ENCODE results near the gene NRP1. TPM values are rescaled to one million over a fixed set of nuclear protein-coding genes. Genes with fewer than 3 reads are reported as not detected.

Gene NRP1
- total RNA-seq, 4 donors from 2014 or later, result 3.1 to 27.7 (median 12.0) TPM

- no peak overlapping the region for H3K4me3 ChIP-seq
- no peak overlapping the region for H3K27ac ChIP-seq
- H3K4me1 ChIP-seq, result peaks cover 6 to 25% (median 7%) of the 10 kb centered on the region in 3 donors
- no peak for DNase-seq
- TF ChIP-seq CTCF (IDR thresholded peaks at IDR 0.05) (no peak), POLR2A (IDR thresholded peaks at IDR 0.05) (no peak)
- H3K9me3 ChIP-seq, result no peaks in the 10 kb centered on the region
- H3K36me3 ChIP-seq, result peaks cover 0 to 11% (median 0%) of the 10 kb centered on the region in 3 donors
- 86 to 88% methylated on average over 1 of the region's 1 CpG for WGBS, 2 donors
- intact Hi-C loops (cut with DNase I), result loop anchor here (10.0 kb wide), 1 partner anchor 134 kb away; no protein-coding TSS in a partner anchor
- H3K27me3 ChIP-seq, result no peaks in the 10 kb centered on the region
Observed at GRCh38 chr10:33190406-33190805, 144.1 kb downstream of the NRP1 start.

DNA sequence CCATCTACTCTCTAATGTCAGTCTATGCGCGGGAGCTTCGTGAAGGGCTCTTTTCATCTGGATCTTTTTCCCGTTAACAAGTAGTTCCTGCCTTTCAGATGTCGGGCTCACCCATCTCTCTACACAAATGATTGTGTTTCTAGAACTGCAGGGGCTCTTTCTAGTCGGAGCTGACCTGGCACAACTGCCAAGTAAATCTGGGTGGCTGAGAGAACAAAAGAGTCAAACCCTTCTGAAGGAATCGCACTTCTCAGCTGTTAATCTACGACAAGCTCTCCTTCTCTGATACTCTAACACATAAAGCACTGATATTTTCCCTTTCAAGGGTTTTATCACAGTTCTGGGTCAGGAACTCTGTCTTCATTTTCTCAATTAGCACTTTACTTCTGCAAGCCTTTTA is 144.7 kb downstream of the NRP1 start:
- 82 to 84% methylated on average over 8 of the region's 8 CpGs for WGBS, 2 donors
- H3K27me3 ChIP-seq, result no peaks in the 10 kb centered on the region
- TF ChIP-seq POLR2A (IDR thresholded peaks at IDR 0.05), result no peak
- no peak for TF ChIP-seq CTCF (IDR thresholded peaks at IDR 0.05)
- peaks cover 6 to 19% (median 7%) of the 10 kb centered on the region in 3 donors for H3K4me1 ChIP-seq
- H3K36me3 ChIP-seq, result peaks cover 0 to 14% (median 0%) of the 10 kb centered on the region in 3 donors
- no peak for DNase-seq
- H3K27ac ChIP-seq, result no peak overlapping the region
- intact Hi-C loops (cut with DNase I), result loop anchor here (10.0 kb wide), 1 partner anchor 135 kb away; no protein-coding TSS in a partner anchor
- H3K9me3 ChIP-seq, result no peaks in the 10 kb centered on the region
- no peak overlapping the region for H3K4me3 ChIP-seq

GRCh38 chr10:33189363-33189762 is 145.1 kb downstream of the NRP1 start:
- Histone ChIP-seq H3K9me3 (no peaks in the 10 kb centered on the region), H3K27ac (no peak overlapping the region), H3K4me3 (no peak overlapping the region), H3K4me1 (peaks cover 6 to 15% (median 7%) of the 10 kb centered on the region in 3 donors), H3K36me3 (peaks cover 0 to 14% (median 0%) of the 10 kb centered on the region in 3 donors), H3K27me3 (no peaks in the 10 kb centered on the region)
- intact Hi-C loops (cut with DNase I), result no loop called here
- 88 to 89% methylated on average over 6 of the region's 6 CpGs for WGBS, 2 donors
- no peak for TF ChIP-seq CTCF (IDR thresholded peaks at IDR 0.05)
- no peak for TF ChIP-seq POLR2A (IDR thresholded peaks at IDR 0.05)
- no peak for DNase-seq

DNA sequence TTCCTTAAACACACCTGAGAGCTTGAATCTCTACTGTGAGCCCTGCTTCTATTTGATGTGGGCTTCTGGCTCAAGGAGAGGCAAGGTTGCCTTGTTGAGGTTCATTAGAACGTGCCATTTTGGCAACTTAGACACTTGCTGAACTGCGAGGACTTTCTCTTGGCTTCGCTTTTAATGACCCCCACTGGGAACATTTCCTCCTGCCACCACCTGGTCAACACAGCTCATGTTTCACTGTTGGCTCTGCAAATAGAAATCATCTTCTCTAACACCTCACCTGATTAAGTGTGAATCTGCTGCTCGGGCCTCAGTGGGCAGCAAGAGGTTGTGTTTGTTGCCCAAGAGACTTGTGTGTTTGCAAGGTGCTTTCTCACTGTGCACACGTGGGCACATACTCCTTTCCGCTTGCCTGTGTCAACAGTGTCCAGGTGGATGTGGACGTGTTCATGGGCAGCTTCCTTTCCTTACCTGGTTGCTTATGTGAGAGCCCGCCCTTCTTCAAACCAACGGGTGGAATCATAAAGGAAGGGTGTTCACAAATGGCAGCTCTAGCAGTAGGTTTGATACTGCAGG is 147.0 kb downstream of the NRP1 start:
- H3K4me3 ChIP-seq, result no peak overlapping the region
- H3K27me3 ChIP-seq, result no peaks in the 10 kb centered on the region
- H3K27ac ChIP-seq, result no peak overlapping the region
- intact Hi-C loops (cut with DNase I), result no loop called here
- no peak for DNase-seq
- 86 to 89% methylated on average over 8 of the region's 9 CpGs for WGBS, 2 donors
- peaks cover 0 to 20% (median 0%) of the 10 kb centered on the region in 3 donors for H3K36me3 ChIP-seq
- H3K9me3 ChIP-seq, result no peaks in the 10 kb centered on the region
- no peaks in the 10 kb centered on the region for H3K4me1 ChIP-seq
- TF ChIP-seq POLR2A (IDR thresholded peaks at IDR 0.05), result no peak
- no peak for TF ChIP-seq CTCF (IDR thresholded peaks at IDR 0.05)

DNA sequence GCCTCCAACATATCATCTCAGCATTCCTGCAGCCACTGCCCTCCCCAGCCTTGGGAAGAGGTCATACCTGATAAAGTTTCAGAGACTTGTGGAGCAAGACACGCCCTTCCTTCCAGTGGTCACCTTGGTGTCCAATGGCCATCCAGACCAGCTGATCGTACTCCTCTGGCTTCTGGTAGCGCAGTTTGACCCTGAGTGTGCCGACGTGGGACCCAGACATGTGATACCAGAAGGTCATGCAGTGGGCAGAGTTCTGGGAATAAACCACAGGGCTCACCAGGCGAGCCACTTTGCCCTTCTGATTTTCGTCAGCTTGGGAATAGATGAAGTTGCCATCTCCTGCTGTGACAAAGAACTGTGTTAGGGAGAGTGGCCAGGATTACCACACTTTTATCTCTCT is 148.3 kb downstream of the NRP1 start:
- Histone ChIP-seq H3K36me3 (peaks cover 0 to 26% (median 0%) of the 10 kb centered on the region in 3 donors), H3K4me3 (no peak overlapping the region), H3K27me3 (no peaks in the 10 kb centered on the region), H3K9me3 (no peaks in the 10 kb centered on the region), H3K4me1 (no peaks in the 10 kb centered on the region), H3K27ac (no peak overlapping the region)
- intact Hi-C loops (cut with DNase I), result no loop called here
- TF ChIP-seq POLR2A (IDR thresholded peaks at IDR 0.05), result no peak
- DNase-seq, result no peak
- 82 to 93% methylated on average over 4 of the region's 7 CpGs for WGBS, 2 donors
